Raji (cell line): ENCODE data around the gene DAZ3.
"Not testable (repeated sequence)": the region's sequence is repeated elsewhere in the genome, so short reads cannot be mapped to it uniquely, and the experiment has no call there.

Source experiments
- POLR2A ChIP-seq: IDR thresholded peaks from 2 replicates; pipeline ENCODE4 v1.6.1; 2011; ENCODE audit warnings: low read depth, low read length, control low read depth; ENCODE audit not compliant: insufficient read depth

DAZ3 gene

DNA sequence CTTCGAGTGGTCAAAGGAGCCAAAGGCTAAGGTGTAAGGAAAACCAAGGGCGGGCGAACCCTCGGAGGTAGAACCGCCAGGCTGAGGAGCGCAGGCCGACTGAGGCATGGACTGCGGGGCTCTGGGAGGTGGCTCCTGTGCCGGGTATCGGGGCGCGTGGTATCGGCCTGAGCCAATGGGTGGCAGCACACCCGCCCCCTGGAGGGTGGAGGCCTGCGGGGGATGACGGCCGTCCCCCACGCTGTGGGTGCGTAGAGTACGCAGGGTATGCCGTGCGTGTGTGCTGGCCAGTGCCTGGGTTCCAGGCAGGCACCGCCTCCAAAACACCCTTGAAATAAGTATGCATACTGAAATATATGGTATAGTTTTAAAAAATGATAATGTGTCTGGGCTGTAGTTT lies at the start of gene DAZ3:
Gene DAZ3, minus strand, starts transcription at position 101 of the 400 bp plus-strand sequence. CDS start 208 bp downstream, outside the sequence.
- TF ChIP-seq POLR2A, result not testable (repeated sequence)

GRCh38 chrY:24833619-24834018 lies 20.4 kb upstream of the DAZ3 start, which contains the start of gene DAZ4:
DAZ4 (plus strand) TSS chrY:24833919; CDS start chrY:24834127, 208 bp downstream.
- TF ChIP-seq POLR2A, result not testable (repeated sequence)
